Loucy (cell line): Measurements from ENCODE around the gene CYP27B1.

ENCODE experiments used
- CTCF ChIP-seq: fragments of 200-600 bp; sonication (generic); conservative IDR thresholded peaks from 2 replicates; pipeline ENCODE4 v1.5.1; 2014; ENCODE audit warnings: mild to moderate bottlenecking, antibody characterized with exemption, low read length
- EZH2phosphoT487 ChIP-seq: fragments of 200-600 bp; IDR thresholded peaks from 2 replicates; pipeline ENCODE4 v1.6.1; 2018; ENCODE audit warnings: antibody characterized with exemption, mild to moderate bottlenecking, moderate library complexity, borderline replicate concordance

GRCh38 chr12:57719777-57720605 is 46.9 kb downstream of the CYP27B1 start:
- TF ChIP-seq CTCF: no peak
- TF ChIP-seq EZH2phosphoT487: no peak
